ENCODE data around the gene GNAO1.

The GNAO1 gene

GRCh38 chr16:56247018-56247417 is 55.7 kb downstream of the GNAO1 start:
- H3K4me3 ChIP-seq (ENCODE audit: low read length) = no peak overlapping the region
- no peaks in the 10 kb centered on the region for H3K36me3 ChIP-seq (ENCODE audit: control insufficient read depth, insufficient read depth, low read length)
- H3K4me1 ChIP-seq (ENCODE audit: control insufficient read depth, insufficient read depth, low read length) = no peaks in the 10 kb centered on the region
- no peaks in the 10 kb centered on the region for H3K9me3 ChIP-seq (ENCODE audit: control insufficient read depth, low read length)
- H3K27me3 ChIP-seq (ENCODE audit: control insufficient read depth, insufficient read depth, low read length) = no peaks in the 10 kb centered on the region
- H3K9ac ChIP-seq (ENCODE audit: low read length) = no peak overlapping the region

- Histone ChIP-seq H3K27me3 (ENCODE audit: control insufficient read depth, insufficient read depth, low read length) (no peaks in the 10 kb centered on the region), H3K4me1 (ENCODE audit: control insufficient read depth, insufficient read depth, low read length) (no peaks in the 10 kb centered on the region)
These were observed 56.5 kb downstream of the GNAO1 start for GRCh38 chr16:56247808-56248207.

GRCh38 chr16:56252835-56253234 is 61.5 kb downstream of the GNAO1 start:
- H3K4me1 ChIP-seq (ENCODE audit: control insufficient read depth, insufficient read depth, low read length) = peaks cover 5% of the 10 kb centered on the region
- H3K36me3 ChIP-seq (ENCODE audit: control insufficient read depth, insufficient read depth, low read length) = no peaks in the 10 kb centered on the region
- no peaks in the 10 kb centered on the region for H3K27me3 ChIP-seq (ENCODE audit: control insufficient read depth, insufficient read depth, low read length)
- no peak overlapping the region for H3K4me3 ChIP-seq (ENCODE audit: low read length)
- H3K9me3 ChIP-seq (ENCODE audit: control insufficient read depth, low read length) = no peaks in the 10 kb centered on the region
- no peak overlapping the region for H3K9ac ChIP-seq (ENCODE audit: low read length)

More at GRCh38 chr16:56247808-56248207, 56.5 kb downstream of the GNAO1 start:
- Histone ChIP-seq H3K4me3 (ENCODE audit: low read length) (no peak overlapping the region), H3K36me3 (ENCODE audit: control insufficient read depth, insufficient read depth, low read length) (no peaks in the 10 kb centered on the region), H3K9me3 (ENCODE audit: control insufficient read depth, low read length) (no peaks in the 10 kb centered on the region), H3K9ac (ENCODE audit: low read length) (no peak overlapping the region)

- no peaks in the 10 kb centered on the region for H3K27me3 ChIP-seq (ENCODE audit: control insufficient read depth, insufficient read depth, low read length)
- no peaks in the 10 kb centered on the region for H3K36me3 ChIP-seq (ENCODE audit: control insufficient read depth, insufficient read depth, low read length)
- no peak overlapping the region for H3K4me3 ChIP-seq (ENCODE audit: low read length)
- no peak overlapping the region for H3K9ac ChIP-seq (ENCODE audit: low read length)
- H3K4me1 ChIP-seq (ENCODE audit: control insufficient read depth, insufficient read depth, low read length) = peaks cover 7% of the 10 kb centered on the region
- no peaks in the 10 kb centered on the region for H3K9me3 ChIP-seq (ENCODE audit: control insufficient read depth, low read length)
These were observed 64.6 kb downstream of the GNAO1 start for GRCh38 chr16:56255904-56256303.

GRCh38 chr16:56257239-56257638 is 66.0 kb downstream of the GNAO1 start:
- Histone ChIP-seq H3K9me3 (ENCODE audit: control insufficient read depth, low read length) (no peaks in the 10 kb centered on the region), H3K4me3 (ENCODE audit: low read length) (no peak overlapping the region), H3K4me1 (ENCODE audit: control insufficient read depth, insufficient read depth, low read length) (peaks cover 7% of the 10 kb centered on the region), H3K9ac (ENCODE audit: low read length) (no peak overlapping the region), H3K36me3 (ENCODE audit: control insufficient read depth, insufficient read depth, low read length) (no peaks in the 10 kb centered on the region), H3K27me3 (ENCODE audit: control insufficient read depth, insufficient read depth, low read length) (no peaks in the 10 kb centered on the region)

- Histone ChIP-seq H3K9ac (ENCODE audit: low read length) (no peak overlapping the region), H3K27me3 (ENCODE audit: control insufficient read depth, insufficient read depth, low read length) (no peaks in the 10 kb centered on the region), H3K9me3 (ENCODE audit: control insufficient read depth, low read length) (no peaks in the 10 kb centered on the region), H3K4me1 (ENCODE audit: control insufficient read depth, insufficient read depth, low read length) (peaks cover 7% of the 10 kb centered on the region), H3K4me3 (ENCODE audit: low read length) (no peak overlapping the region), H3K36me3 (ENCODE audit: control insufficient read depth, insufficient read depth, low read length) (no peaks in the 10 kb centered on the region)
These were observed 66.5 kb downstream of the GNAO1 start for GRCh38 chr16:56257666-56258342.

GRCh38 chr16:56258508-56259424 is 67.5 kb downstream of the GNAO1 start:
- Histone ChIP-seq H3K4me1 (ENCODE audit: control insufficient read depth, insufficient read depth, low read length) (peaks cover 7% of the 10 kb centered on the region), H3K9me3 (ENCODE audit: control insufficient read depth, low read length) (no peaks in the 10 kb centered on the region), H3K4me3 (ENCODE audit: low read length) (no peak overlapping the region), H3K36me3 (ENCODE audit: control insufficient read depth, insufficient read depth, low read length) (no peaks in the 10 kb centered on the region), H3K9ac (ENCODE audit: low read length) (no peak overlapping the region), H3K27me3 (ENCODE audit: control insufficient read depth, insufficient read depth, low read length) (no peaks in the 10 kb centered on the region)

- no peaks in the 10 kb centered on the region for H3K9me3 ChIP-seq (ENCODE audit: control insufficient read depth, low read length)
- no peaks in the 10 kb centered on the region for H3K36me3 ChIP-seq (ENCODE audit: control insufficient read depth, insufficient read depth, low read length)
- no peak overlapping the region for H3K9ac ChIP-seq (ENCODE audit: low read length)
- H3K27me3 ChIP-seq (ENCODE audit: control insufficient read depth, insufficient read depth, low read length) = no peaks in the 10 kb centered on the region
- peaks cover 7% of the 10 kb centered on the region for H3K4me1 ChIP-seq (ENCODE audit: control insufficient read depth, insufficient read depth, low read length)
- no peak overlapping the region for H3K4me3 ChIP-seq (ENCODE audit: low read length)
These were observed 68.1 kb downstream of the GNAO1 start for GRCh38 chr16:56259425-56259779.

GRCh38 chr16:56260378-56261160 is 69.3 kb downstream of the GNAO1 start:
- peaks cover 7% of the 10 kb centered on the region for H3K4me1 ChIP-seq (ENCODE audit: control insufficient read depth, insufficient read depth, low read length)
- no peaks in the 10 kb centered on the region for H3K27me3 ChIP-seq (ENCODE audit: control insufficient read depth, insufficient read depth, low read length)
- H3K4me3 ChIP-seq (ENCODE audit: low read length) = no peak overlapping the region
- H3K9me3 ChIP-seq (ENCODE audit: control insufficient read depth, low read length) = no peaks in the 10 kb centered on the region
- no peaks in the 10 kb centered on the region for H3K36me3 ChIP-seq (ENCODE audit: control insufficient read depth, insufficient read depth, low read length)
- H3K9ac ChIP-seq (ENCODE audit: low read length) = no peak overlapping the region

GRCh38 chr16:56261656-56262055 is 70.4 kb downstream of the GNAO1 start:
- no peaks in the 10 kb centered on the region for H3K9me3 ChIP-seq (ENCODE audit: control insufficient read depth, low read length)
- no peaks in the 10 kb centered on the region for H3K36me3 ChIP-seq (ENCODE audit: control insufficient read depth, insufficient read depth, low read length)
- peaks cover 7% of the 10 kb centered on the region for H3K4me1 ChIP-seq (ENCODE audit: control insufficient read depth, insufficient read depth, low read length)
- no peak overlapping the region for H3K4me3 ChIP-seq (ENCODE audit: low read length)
- no peak overlapping the region for H3K9ac ChIP-seq (ENCODE audit: low read length)
- no peaks in the 10 kb centered on the region for H3K27me3 ChIP-seq (ENCODE audit: control insufficient read depth, insufficient read depth, low read length)

- Histone ChIP-seq H3K9ac (ENCODE audit: low read length) (no peak overlapping the region), H3K27me3 (ENCODE audit: control insufficient read depth, insufficient read depth, low read length) (no peaks in the 10 kb centered on the region), H3K36me3 (ENCODE audit: control insufficient read depth, insufficient read depth, low read length) (no peaks in the 10 kb centered on the region), H3K9me3 (ENCODE audit: control insufficient read depth, low read length) (no peaks in the 10 kb centered on the region), H3K4me1 (ENCODE audit: control insufficient read depth, insufficient read depth, low read length) (peaks cover 7% of the 10 kb centered on the region), H3K4me3 (ENCODE audit: low read length) (no peak overlapping the region)
These were observed 70.9 kb downstream of the GNAO1 start for GRCh38 chr16:56262148-56262547.
